NCI-H748 treated with DMSO at 0.1 percent for 48 hours (cell line): Measurements from ENCODE around the gene DOCK2.
"Not testable (repeated sequence)": the region's sequence is repeated elsewhere in the genome, so short reads cannot be mapped to it uniquely, and the experiment has no call there.

Source experiments
- DNase-seq: peaks from one replicate; lab custom pipeline; 2025; lab: John Stamatoyannopoulos, UW

DOCK2 gene

DNA sequence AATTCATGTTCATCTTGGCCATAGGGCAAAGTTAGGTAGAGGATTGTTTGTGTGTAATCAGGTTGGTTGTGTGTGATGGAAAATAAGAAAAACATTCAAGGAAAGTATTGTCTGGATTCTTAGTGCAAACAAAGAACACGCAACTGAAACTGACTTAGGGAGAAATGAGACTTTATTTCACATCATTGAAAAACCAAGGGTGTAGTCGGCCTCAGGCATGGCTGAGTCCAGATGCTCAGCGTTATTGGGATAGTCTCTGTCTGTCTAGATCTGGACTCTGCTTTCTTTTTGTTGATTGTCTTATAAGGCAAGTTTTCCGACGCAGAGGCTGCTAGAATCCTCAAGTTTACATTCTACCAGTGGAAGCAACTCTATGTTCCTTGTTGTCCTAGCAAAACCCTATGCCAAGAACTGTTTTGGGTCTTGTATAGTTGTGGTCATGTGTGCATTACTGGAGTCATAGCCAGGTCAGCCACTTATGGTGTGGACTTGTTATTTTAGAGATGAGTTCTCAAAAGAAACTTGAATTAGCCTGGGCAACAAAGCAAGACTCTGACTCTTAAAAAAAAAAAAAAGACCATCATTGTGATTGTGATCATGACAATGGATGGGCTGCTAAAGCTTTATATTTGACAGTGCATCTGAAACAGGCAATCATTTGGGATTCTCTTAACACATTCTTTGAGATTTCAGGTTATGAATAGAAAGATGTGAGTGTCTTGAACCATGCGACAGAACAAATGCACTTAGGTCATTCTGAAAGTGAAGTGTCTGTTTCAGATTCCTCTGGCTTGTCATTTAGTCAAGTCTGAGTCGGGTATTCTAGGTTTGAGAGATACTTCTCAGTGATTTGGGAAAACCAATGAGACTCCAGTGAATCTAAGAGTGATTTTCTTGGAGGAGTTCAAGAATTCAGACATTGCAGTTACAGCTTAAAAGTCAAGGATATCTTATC lies 82.6 kb downstream of the DOCK2 start:
- no peak for DNase-seq

DNA sequence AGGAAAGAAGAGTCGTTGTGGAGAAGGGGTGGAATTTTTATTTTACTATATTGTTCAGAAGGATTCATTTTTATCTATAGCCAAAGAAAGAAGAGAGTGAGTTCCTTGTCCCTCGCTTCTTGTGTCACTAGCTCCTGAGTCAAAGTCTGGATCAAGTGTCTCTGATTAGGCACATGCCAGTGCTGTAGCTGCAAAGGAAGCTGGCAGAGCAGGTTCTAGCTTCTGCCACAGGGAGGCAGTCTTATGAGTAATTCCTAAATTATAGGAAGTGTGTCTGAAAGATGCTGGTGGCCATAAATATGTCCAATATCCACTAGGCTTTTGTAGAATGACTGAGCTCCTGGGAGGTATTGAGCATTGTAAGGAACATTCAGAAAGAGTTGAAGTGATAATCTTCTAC lies 84.7 kb downstream of the DOCK2 start:
- no peak for DNase-seq

DNA sequence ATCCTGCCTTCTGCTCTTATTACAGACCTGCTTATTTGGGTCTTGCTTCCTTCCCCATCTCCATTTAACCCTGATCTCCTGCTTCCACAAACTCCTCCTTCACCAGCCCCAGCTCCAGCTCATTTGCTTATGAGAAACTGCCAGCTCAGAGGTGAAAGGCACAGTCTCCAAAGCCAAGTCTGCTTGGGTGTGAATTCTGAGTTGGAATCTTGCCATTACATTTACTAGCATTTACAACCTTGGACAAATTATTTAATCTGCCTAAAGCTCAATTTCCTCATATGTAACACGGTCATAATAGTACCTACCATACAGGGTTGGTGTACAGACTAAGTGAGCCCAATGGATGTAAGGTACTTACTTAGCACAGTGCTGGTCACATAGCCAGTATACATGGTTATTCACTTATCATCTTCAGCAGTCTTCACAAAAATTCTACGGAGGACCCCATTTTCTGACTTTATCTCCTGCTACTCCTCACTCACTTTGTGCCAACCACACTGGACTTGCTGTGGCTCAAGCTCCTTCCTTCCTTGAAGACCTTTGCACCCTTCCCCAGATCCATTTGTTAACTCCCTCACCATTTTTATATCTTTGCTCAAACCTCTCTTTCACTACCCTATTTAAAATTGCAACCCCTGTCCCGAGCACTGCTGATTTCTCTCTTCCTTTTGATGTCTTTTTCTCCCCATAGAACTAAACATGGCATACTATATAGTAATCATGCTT lies 86.2 kb downstream of the DOCK2 start:
- no peak for DNase-seq

DNA sequence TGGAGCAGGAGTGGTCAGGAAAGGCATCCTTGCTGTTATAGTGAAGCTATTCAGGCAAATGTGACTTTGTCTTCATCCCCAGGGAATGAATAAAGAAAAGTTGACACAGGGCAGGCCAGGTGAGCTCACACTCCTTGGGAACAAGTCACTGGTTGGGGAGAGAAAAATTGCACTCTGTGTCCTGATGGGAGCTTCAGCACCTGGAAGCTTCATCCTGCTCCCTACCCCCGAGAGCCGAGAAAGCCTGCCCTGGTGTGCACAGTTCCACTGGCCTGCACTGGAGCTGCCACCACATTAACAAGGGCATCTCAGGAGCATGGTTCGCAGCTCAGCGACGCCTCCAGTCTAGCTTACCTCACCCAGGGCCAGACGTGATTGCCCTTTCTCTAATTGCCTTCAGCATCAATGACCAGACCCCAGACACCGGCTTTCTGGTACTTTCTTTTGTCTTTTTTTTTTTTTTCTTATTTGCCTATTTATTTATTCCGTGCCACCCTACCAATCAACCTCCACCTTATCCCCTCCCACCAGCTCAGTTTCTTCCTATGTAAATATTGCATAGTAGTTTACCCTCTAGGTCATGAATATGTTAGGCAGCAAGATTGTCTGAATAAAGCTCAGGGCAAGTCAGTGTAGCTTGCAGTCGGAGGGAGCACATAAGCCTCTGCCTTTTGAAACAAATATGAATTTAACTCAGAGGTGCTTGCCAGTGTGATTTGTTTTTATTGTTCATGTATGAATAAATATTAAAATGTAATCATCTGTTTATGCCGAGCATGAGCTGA lies 87.4 kb downstream of the DOCK2 start:
- DNase-seq, result no peak

DNA sequence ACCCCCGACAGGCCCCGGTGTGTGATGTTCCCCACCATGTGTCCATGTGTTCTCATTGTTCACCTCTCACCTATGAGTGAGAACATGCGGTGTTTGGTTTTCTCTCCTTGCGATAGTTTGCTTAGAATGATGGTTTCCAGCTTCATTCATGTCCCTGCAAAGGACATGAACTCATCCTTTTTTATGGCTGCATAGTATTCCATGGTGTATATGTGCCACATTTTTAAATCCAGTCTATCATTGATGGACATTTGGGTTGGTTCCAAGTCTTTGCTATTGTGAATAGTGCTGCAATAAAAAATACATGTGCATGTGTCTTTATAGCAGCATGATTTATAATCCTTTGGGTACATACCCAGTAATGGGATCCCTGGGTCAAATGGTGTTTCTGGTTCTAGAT lies 88.6 kb downstream of the DOCK2 start:
- DNase-seq, result not testable (repeated sequence)

DNA sequence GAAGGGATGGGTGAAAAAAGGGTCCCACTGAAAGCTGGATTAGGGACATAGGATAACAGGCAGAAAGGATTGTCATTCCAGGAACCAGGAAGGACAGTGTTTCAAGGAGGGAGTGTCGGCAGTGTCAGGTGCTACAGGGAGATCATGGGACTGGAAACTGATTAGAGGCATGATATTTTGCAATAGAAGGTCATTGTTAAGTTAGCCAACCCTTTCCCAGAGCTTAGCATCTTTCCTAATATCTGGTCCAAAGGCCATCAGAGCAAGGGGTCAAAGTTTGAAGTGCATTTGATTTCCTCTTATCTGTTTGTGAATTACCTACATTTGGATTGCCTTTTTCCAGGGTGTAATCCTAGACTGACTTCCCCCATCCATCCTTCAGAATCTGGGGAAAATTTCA lies 91.3 kb downstream of the DOCK2 start:
- no peak for DNase-seq

DNA sequence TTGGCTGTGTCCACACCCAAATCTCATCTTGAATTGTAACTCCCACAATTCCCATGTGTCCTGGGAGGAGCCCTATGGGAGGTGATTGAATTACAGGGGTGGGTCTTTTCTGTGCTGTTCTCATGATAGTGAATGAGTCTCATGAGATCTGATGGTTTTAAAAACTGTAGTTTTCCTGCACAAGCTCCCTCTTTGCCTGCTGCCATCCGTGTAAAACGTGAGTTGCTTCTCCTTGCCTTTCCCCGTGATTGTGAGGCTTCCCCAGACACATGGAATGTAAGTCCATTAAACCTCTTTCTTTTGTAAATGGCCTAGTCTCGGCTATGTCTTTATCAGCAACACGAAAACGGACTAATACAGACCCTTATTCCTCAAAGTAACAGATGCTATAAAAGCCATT lies 94.1 kb downstream of the DOCK2 start:
- DNase-seq, result no peak

DNA sequence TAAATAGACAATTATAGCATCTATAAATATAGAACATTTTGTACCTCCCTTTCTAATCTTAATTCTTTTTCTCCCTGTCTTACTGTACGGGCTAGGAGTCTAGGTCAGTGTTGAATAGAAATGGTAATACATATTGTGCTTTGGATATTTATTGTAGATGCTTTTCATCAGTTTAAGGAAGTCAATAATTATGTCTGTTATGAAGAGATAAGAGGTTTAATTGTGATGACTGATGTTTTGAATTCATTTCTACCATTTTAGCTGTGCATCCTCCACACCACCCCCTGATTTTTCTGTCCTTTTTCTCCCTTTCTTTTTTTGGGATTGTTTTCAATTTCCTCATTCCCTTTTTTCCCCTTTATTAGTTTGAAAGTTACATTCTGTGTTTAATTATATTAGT lies 95.8 kb downstream of the DOCK2 start:
- no peak for DNase-seq

DNA sequence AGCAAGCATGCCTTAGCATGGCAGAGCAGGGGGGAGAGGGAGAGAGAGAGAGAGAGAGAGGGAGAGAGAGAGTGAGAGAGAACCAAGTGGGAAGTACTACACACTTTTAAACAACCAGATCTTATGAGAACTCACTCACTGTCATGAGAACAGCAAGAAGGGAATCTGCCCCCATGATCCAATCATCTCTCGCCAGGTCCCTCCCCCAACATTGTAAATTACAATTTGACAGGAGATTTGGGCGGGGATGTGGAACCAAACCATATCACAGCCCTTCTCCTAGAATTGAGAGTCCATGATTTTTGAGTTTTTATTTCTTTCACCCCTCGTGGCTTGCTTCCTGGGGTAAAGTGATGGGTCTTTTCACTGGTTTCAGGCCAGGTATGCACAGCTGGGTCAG lies 98.8 kb downstream of the DOCK2 start:
- no peak for DNase-seq

DNA sequence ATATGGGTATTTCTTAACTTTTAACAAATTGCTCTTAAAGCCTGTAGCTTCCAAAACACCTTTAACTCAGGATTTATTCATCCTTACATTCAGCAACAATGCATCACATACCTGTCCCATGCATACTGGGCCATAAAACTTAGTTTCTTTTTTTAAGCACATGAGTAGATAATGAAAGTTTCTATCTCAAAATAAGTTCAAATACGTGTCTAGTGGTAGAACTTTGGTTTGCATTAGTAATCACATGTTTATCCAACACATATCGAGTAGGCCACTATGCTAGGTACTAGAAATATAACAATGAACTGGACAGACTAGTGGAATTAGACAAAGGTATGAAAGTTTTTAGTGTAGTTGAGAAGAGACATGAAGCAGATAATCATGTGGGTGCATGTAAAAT lies 99.6 kb downstream of the DOCK2 start:
- no peak for DNase-seq

DNA sequence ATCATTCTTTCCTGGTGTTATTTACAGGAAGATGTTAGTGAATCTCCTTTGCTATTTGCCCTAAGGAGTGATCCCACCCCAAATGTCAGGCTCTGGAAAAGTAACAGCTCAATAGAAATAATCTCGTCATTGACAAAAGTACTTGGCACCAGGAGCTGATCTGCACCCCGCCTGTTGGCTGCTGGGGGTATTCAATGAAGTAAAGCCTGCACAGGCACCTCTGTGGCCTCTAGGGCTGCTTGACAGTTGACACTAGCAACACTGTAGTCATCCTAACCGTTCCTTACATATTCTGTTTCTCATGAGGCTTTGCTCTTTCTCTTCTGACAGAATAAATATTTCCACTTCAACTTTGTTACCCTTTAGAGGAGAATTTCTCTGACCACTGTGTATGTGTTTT lies 103.4 kb downstream of the DOCK2 start:
- no peak for DNase-seq

DNA sequence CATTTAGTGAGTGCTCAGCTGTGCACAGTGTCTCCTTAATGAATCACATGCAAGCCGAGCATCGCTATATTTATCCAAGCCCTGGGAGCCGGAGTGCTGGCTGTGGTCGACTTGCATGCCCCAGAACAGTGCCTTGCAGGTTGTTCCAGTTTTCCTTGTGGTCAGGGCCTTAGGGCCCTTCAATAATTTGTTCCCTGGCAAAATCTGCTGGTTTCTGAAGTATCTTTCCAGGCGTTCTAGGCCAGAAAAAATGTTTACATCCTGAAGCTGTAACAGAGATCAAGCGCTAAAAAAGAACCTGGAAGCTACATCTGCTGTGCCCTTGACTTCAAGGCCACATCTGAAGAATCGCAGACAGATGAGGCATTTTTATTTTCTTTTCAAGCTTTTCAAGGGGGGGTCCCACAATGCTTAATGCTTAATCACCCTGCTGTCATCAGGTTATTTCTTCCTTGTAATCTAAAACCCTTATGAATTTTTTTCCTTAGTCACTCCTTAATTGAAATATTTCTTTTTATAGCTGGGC lies 105.8 kb downstream of the DOCK2 start:
- DNase-seq, result no peak

DNA sequence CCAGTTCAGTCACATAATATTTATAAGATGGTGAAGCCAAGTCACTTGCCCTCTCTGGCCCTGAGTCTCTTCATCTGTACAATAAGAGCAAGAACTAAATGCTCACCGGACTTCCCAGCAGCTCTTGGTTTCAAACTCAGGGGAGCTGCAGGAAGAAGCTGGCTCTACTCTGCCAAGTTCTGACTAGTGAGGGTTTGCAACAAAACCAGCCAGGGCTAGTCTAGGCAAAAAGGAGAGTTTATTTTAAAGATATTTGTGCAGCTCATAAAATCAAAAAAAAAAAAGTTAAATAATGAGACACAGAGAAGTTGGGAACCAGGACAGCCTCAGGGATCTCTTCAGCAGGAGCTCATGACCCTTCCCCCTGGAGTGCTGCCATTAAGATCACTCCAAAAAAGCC lies 107.3 kb downstream of the DOCK2 start:
- no peak for DNase-seq

DNA sequence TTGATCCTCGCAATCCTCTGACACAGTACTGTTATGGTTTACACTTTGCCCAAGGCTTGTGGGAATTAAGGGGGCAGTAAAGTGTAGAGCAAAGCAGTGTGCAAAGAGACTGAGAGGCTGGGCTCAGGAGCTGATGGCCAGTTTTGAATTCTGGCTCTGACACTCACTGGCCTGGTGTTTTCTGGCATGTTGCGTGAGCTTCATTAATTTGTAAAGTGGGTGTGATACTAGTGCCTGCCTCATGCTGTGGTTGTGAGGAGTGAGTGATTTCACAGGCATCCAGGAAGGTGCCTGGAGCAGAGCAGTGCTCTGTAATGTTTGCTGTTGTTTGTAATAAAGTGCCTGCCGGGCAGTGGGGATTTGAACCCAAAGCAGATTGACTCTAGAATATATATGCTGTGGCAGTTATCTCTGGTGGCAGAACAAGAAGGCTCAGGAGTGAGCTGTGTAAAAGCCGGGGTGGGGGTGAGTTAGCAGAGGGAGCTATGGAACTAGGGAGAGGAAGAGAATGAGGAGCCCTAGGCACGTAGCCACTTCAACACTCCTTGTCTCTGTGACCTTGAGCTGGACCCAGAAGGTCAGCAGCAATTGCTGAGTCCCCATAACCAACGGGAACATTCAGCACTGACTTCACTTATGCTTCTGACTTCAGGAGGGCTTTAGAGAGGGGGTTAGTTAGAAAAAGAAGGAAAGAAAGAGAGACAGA lies 108.5 kb downstream of the DOCK2 start:
- no peak for DNase-seq

DNA sequence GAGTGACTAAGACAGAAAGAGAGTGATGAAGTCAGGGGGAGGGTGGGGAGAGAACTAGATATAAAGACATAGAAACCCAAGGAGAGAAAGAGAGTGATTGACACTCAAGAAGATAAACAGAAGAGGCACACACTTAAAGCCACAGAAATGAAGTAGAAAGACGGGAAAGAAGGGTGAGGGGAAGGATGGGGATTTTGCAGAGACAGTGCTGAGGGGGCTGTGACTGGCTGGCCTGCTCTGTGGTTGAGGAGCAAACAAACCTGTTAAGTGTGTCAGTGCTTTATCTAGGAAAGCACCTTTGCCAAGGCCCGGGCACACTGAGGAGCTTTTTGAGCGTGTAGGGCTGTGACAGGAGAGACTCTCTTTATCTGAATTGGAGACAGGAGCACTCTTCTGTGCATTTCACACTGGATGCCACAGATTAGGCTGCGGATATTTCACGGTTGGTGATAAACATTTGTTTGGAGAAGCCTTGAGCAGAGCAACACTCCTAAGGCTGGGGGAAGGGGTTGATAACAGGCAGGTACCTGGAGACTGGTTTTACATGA lies 109.1 kb downstream of the DOCK2 start:
- DNase-seq, result no peak

DNA sequence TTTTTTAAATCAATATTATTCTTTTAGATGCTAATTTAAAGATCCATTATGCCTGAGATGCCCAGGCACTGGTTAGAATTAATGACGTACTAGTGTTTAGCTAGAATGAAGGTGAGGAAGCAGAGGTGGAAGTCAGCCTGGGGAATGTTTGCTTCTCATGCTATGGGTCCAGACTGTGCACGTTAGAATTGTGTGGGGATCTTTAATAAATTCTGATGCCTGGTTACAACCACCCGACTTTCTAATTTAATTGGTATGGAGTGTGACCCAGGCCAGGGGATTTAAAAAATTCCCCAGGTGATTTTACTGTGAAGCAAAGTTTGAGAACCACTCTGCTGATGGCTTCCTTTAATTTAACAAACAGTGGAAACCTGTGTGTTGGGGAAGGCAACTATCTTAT lies 111.1 kb downstream of the DOCK2 start:
- DNase-seq, result no peak

DNA sequence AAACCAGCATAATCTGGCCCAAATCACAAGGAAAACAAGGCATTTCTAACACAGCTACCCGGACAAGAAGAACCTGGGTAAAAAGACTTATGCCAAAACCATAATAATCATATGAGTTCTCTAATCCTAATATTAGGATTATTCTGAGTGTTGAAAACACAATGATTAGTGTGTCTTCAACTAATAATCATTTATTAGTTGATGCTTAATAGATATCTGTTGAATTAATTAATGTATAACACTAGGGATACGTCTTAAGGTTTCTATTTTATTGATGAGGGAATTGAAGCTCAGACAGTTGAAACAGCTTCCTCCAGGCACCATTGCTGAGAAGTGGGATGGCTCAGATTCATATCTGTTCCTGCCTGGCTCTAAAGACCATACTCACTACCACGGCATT lies 112.2 kb downstream of the DOCK2 start:
- no peak for DNase-seq

DNA sequence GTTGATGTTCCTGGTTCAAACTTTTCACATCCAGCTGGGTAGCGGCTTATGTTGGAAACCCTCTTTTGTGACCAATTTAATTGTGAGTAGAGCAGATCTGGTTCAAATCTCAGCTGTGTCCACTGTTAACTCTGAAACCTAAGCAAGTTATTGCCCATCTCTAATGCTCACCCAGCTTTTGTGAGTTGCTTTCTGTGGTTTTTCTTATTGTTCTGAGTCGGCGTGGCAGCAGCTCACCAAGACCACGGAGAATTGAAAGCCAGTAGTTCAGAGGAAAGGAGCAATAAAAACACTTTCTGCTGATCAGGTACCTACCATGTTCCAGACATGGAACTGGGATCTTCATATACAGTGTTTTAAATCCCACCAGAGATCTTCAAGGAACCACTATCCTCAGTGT lies 114.4 kb downstream of the DOCK2 start:
- no peak for DNase-seq

DNA sequence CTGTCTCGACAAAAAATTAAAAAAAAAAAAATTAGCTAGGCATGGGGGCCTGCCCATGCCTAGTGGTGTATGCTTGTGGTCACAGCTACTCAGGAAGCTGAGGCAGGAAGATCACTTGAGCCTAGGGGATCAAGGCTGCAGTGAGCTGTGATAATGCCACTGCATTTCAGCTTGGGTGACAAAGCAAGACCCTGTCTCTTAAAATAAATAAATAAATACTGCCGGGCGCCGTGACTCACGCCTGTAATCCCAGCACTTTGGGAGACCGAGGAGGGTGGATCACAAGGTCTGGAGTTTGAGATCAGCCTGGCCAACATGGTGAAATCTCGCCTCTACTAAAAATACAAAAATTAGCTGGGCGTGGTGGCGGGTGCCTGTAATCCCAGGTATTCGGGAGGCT lies 115.5 kb downstream of the DOCK2 start:
- not testable (repeated sequence) for DNase-seq

DNA sequence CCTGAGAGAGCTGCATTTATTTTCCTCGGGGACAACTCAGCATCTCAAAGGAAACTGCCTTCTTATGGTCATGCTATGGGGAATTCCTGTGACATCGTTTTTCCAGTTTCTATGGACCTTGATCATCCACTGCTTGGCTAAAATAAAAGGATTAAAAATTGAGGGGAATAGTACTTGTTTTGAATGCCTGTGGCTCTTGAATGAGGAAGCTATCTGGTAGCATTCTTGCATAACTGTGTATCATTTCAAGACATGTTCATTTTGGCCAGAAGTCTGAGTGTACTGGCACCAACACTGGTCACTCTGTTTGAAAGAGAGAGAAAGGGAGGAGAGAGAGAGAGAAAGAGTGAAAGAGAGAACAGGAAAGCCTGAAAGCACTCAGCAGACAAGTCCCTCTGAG lies 116.7 kb downstream of the DOCK2 start:
- DNase-seq, result no peak

DNA sequence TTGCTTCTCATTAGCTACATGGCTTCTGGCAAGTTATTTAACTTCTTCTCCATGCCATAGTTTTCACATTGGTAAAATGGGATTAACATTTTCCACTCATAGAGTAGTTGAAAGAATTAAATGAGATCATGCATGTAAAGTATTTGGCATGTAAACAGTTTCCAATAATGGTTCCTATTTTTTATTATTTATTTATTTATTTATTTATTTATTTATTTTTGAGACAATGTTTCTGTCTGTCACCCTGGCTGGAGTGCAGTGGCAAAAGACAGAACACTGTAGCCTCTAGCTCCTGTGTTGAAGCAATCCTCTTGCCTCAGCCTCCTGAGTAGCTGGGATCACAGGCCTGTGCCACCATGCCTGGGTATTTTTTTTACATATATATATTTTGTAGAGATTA lies 117.7 kb downstream of the DOCK2 start:
- DNase-seq, result no peak
